Activated CD8-positive, alpha-beta memory T cell treated with anti-CD3 and anti-CD28 coated beads, Interleukin-2, amount 50 U/mL, for 24 hours (primary cell): Measurements from ENCODE around the gene TRAPPC4.
"Not testable (repeated sequence)": the region's sequence is repeated elsewhere in the genome, so short reads cannot be mapped to it uniquely, and the experiment has no call there.

Source experiments
- DNase-seq: peaks from one replicate; pipeline ENCODE4 v3.0.0-alpha.2; 2020; ENCODE audit errors: extremely low read depth

The TRAPPC4 gene

DNA sequence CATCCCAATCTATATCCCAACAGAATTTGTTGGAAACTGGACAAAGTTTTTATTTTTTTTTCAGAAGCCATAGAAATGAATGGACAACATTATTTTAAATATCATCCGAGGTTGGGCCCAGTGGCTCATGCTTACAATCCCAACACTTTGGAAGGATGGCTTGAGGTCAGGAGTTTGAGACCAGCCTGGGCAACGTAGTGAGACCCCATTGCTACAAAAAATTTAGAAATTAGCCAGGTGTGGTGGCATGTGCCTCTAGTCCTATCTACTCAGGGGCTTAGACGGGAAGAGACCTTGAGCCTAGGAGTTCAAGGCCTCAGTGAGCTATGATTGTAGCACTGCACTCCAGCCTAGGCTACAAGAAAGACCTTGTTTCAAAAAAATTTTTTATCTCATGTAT is 16.2 kb downstream of the TRAPPC4 start:
- no peak for DNase-seq

DNA sequence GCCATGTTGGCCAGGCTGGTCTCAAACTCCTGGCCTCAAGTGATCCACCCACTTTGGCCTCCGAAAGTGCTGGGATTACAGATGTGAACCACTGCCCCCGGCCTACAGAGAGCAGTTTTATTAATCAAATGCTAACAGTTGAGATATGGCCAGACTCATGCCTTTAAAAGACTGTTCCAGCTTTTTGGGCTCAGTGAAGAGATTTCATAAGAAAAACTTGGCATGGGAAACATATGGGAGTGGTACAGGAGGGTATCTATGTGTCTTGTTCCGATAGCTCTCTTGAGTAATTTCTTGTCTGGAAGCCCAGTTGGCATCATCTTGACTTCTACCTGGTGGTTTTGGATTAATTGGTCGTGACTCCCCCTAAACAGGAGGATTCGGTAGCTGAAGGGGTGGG is 20.3 kb downstream of the TRAPPC4 start:
- no peak for DNase-seq

DNA sequence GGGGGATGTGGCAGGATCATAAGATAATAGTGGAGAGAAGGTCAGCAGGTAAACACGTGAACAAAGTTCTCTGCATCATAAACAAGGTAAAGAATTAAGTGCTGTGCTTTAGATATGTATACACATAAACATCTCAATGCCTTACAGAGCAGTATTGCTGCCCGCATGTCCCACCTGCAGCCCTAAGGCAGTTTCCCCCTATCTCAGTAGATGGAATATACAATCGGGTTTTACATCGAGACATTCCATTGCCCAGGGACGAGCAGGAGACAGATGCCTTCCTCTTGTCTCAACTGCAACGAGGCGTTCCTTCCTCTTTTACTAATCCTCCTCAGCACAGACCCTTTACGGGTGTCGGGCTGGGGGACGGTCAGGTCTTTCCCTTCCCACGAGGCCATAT is 20.9 kb downstream of the TRAPPC4 start:
- DNase-seq, result not testable (repeated sequence)

DNA sequence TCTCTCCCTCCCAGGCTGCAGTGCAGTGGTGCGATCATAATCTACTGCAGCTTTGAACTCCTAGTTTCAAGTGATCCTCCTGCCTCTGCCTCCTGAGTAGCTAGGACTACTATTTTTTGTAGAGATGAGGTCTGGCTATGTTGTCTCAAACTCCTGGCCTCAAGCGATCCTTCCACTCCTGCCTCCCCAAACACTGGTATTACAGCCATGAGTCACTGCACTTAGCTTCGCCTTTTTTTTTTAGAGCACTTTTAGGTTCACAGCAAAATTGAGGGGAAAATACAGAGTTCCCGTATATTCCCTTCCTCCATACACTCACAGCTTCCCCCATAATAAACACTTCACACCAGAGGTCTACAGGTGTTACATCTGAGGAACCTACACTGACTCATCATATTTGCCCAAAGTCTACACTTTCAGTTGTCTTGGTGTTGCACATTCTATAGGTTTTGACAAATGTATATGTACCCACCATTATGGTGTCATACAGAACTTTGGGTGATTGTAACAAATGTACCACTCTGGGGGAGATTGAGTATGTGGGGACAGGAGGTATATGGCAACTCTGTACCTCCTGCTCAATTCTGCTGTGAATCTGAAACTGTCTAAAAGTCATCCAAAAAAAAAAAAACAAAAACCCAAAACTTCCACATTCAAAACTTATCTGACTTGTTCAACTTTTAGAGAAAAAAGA is 23.4 kb downstream of the TRAPPC4 start:
- no peak for DNase-seq

DNA sequence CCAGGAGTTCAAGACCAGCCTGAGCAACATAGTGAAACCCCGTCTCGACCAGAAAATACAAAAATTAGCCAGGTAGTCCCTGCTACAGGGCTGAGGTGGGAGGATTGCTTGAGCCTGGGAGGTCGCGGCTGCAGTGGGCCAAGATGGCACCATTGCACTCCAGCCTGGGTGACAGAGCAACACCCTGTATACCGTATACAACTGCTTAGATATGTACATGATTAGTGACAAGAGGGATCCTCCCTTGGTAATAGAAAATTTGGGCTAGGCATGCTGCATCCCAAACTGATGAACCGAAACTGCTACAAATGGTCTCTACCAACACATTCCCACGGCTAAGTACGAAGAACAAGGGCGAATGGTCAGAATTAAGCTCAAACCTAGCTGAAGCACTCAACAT is 24.4 kb downstream of the TRAPPC4 start:
- DNase-seq, result no peak

DNA sequence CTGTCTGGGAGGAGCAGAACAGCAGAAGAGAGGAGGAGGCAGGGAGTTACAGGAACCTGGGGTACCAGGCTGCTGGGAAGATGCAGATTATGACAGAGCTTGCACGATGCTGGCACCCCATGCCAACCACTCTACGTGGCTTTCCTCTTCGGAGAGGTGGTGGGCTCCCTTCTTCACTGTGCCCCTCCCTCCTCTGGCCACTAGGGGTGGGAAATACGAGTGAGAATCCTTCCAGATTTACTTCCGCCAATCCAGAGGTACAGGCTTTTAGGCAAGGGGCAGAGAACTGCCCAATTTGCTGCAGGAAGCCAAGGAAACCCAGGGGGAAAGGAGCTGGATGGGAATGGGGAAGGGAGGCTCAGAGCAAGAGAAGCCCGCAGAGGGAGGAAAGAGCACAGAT is 26.1 kb downstream of the TRAPPC4 start:
- DNase-seq, result no peak

DNA sequence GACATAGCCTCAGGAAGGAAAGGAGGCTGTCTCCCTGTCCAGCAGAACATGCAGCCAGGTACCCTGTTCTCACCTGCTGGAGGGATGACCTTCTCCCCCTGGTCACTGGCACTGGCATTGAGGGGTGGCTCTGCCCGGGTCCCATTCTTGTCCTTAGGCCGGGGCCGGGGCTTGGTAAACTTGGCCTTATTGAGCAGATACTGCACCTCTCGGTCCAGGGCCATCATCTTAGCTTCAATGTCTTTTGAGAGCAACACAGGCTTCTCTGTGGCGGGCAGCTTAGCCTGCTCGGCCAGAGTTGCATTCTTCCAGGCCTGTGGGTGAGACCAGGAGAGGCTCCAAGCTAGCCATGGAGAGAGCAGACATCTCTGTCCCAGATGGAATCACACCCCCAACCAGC is 27.9 kb downstream of the TRAPPC4 start:
- DNase-seq, result no peak

DNA sequence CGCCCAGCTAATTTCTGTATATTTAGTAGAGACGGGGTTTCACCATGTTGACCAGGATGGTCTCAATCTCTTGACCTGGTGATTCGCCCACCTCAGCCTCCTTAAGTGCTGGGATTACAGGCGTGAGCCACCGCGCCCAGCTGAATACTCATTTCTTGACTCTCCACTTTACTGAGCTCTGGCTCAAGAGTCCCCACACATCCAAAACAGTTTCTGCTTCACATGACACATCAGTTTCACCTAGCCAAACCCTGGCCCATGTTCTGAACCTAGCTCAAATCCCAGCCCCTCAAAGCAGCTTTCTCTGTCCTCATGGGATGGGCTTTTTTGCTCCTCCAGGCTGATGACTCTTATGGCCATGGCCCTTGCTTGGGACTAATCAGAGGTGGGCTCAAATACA is 28.6 kb downstream of the TRAPPC4 start:
- no peak for DNase-seq

DNA sequence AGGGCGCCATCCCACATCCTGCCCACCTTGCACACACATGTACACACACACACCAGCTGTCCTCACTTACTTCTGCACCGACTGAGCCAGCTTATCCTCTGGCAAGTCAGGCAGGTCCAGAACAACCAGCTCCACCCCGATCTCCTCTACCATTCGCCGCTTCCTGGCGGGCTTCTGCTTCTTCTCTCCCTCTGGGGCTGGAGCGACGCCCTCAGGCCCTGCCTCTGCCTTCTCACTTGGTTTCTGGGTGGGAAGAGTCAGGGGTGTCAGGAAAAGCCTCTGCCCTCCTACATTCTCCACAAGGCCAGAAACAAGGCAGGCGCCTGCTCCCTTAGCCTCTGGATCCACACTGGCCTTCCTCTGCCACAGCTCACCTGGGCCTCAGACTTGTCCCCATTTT is 30.1 kb downstream of the TRAPPC4 start:
- DNase-seq, result no peak

DNA sequence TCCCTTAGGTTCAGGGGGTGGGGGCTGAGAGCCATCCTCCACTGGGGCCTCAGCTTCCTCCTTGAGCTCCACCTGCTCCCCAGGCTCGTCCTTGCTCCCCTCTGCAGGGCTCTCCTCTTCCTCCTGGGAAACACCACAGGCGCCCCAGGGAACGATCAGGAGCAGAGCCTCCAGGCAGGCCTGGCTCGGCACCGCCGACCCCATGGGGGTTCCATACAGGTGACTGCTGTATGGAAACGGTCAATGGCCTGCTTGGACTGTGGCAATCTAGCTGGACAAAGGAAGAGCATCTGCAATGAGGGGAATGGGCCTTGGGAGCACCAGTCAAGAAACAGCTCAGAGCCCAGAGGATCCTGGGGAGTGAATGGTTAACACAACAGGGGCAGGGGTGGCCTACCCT is 30.5 kb downstream of the TRAPPC4 start:
- DNase-seq, result no peak

DNA sequence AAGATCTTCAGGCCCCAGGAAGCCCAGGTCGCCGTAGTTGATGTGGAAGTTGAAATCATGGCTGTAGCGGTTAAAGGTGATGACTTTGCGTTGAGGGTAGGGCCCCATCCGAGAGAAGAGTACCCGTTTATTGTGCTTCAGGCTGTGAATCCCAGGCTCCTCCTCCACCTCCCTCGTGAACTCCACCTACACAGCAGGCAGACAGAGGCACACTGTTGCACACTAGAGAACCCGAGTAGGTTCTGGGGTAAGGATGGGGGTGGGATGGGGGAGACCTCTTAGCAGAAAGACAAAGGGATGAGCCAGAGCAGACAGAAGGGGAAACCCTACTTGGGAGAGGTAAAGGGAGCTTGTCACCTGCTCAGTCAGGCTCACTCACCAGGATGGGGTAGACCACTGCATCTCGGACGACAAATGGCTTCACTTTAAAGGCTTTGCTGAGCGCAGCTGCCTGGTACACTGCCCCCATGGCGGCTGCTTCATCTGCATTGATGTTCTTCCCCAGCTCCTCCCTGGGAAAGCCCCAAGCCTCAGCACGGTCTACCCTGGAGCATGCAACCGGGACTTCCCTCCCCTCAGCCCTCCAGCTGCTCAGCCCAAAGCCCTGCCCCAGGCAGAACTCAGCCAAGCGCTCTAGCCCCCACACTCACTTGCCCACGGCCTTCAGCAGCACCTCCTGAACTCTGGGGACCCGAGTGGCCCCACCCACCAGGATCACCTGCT is 33.0 kb downstream of the TRAPPC4 start:
- DNase-seq, result no peak

DNA sequence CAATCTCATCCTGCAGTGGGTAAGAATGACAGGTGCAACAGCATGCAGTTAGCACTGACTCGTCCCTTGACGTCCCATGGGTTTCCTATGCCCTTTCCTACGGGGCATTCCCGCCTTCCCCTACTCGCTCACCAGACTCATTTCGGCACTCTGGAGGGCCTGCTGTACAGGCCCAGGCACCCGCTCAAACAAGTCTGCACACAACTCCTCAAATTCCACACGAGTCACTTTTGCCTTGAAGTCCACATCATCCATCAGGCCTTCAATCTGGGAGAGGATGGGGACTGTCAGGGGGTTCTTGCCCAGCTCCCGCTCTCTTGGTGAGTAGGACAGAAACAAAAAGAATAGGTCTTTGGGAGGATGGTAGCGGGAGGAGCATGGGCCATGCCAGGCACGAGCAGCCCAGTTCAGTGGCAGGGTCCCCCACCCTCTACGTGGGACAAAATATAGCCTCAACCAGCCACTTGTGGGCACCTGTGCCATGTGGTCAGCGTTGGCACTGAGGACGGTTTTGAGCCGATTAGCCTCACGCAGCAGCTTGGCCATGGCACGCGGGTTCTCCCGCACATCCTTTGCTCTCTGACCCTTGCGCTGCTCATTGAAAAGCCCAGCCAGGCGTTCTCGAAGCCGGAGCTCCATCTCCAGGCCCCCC is 33.7 kb downstream of the TRAPPC4 start:
- no peak for DNase-seq

DNA sequence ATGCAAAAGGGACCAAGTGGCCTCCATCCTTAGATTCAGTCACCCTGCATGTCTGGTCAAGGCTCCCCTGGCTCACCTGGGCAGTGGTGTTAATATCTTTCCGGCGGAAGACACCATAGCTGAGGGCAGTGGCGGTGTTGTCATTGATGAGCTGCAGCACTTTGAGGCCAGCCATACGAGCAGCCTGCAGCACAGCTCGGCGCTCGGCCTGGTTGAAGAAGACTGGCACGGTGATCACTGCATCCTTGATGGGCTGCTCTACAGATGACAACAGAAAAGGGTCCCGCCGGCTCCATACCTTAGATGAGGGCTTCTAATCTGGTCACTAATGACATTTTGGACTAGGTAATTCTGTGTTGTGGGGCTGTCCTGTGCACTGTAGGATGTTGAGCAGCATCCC is 35.9 kb downstream of the TRAPPC4 start:
- no peak for DNase-seq

DNA sequence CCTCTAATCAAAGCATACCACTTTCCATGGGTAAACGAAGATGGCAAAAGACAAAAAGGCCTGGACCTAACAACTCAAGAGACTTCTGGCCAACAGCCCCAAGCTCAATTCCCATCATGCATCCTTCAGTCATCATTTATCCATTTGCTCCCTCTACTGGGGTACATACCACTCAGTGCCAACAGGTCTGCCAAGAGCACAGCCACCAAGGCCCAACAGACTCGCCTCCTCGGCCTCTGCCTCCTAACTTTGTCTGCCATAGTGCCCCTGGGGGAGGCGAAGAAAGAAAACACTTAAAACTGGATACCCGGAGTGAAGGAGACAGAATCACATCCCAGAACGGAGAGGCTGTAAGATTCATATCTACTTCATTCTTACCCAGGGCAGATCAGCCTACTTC is 37.3 kb downstream of the TRAPPC4 start:
- no peak for DNase-seq

DNA sequence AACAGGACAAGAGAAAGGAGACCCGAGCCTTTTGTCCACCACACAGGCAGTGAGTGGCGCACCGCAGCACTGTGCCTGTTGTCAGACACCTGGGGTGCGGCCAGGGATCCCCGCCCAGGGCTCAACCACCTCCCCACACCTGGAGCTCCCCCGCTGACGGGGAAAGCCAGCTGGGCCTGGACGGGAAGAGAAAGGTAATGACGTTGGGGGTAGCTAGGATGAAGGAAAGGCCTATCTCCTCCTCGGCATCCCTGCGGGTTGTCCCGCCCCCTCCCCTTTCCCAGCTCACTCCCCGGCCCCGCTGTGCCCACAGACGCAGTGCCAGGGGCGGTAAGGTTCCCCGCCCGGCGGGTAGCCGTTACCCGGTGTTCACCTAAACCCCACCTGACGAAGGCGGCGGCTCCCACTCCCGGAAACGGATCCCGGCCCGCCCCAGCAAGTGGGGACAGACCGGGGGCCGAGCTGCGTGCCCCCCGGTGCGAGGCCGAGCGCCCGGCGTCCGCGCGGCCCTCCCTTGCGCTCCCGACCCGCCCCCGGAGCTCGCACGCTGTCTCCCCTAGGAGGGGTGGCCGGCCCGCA is 37.9 kb downstream of the TRAPPC4 start:
- DNase-seq, result no peak

DNA sequence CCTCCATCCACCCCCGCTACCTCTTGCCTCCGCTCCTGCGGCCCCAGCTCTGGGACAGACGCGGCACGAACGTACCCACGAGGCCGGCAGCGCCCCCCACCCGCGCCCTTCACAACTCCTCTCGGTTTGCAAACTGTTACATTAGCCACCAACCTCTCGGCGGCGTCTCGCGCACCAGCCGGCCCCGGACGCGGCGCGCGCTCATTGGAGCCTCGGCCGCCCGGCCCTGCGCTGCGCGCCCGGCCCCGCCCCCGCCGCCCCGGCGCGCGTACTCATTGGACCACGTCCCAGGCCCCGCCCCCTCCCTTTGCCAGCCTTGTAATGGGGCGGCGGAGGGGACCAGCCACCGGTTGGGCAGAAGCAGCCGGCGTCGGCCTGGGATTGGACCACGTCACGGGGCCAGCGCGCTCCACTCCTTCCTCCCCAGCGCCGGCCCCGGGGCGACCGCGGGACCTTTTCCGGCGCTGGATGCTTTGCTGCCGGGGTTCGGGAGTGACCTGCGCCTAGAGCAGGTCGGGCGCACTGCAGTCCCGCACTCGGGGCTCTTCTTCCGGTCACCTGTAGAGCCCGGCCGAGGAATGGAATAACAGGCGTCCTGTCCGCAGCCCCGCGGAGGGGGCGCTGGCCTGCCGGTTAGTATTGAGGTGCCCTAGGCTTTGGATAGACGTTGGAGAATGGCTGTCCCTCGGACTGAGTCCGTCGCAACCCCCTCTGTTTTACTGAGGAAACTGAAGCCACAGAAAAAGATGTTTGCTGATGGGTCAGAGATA is 38.6 kb downstream of the TRAPPC4 start, which contains the start of gene HYOU1:
Gene HYOU1 (minus strand): TSS at position 206 of the 770 bp plus-strand sequence. CDS start 1,045 bp downstream, outside the sequence.
- DNase-seq, result peak; percentile 91

DNA sequence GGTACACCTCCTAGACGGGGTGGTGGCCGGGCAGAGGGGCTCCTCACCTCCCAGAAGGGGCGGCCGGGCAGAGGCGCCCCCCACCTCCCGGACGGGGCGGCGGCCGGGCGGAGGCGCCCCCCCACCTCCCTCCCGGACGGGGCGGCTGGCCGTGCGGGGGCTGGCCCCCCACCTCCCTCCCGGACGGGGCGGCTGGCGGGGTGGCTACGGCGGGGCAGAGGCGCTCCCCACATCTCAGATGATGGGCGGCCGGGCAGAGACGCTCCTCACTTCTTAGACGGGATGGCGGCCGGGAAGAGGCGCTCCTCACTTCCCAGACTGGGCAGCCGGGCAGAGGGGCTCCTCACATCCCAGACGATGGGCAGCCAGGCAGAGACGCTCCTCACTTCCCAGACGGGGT is 40.6 kb downstream of the TRAPPC4 start:
- not testable (repeated sequence) for DNase-seq

DNA sequence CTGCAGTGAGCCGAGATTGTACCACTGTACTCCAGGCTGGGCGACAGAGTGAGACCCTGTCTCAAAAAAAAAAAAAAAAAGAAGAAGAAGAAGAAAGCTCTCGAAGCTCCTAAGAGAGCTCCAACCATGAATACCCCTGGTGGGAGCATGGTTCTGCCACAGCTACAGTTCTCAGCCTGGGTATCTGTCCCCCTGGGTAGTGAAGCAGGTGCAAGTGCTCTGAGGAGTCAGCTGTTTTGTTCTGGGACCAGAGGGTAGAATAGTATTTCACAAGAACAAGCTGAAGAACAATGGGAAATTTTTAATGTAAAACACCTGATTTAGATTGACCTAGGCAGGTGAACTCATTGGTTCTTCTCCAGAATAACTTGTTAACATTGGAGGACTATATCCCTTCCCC is 42.7 kb downstream of the TRAPPC4 start:
- no peak for DNase-seq

DNA sequence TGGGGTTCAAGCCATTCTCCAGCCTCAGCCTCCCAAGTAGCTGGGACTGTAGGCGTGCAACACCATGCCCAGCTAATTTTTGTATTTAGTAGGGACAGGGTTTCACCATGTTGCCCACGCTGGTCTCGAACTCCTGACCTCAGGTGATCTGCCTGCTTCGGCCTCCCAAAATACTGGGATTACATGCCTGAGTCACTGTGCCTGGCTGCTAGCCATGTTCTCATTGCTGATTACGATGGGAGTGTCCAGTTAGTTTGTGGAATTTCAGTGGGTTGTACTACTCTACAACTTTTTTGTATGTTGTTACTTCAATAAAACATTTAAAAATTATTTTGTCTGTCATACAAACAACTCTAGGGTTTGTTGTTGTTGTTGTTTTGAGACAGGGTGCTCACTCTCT is 44.2 kb downstream of the TRAPPC4 start:
- no peak for DNase-seq

DNA sequence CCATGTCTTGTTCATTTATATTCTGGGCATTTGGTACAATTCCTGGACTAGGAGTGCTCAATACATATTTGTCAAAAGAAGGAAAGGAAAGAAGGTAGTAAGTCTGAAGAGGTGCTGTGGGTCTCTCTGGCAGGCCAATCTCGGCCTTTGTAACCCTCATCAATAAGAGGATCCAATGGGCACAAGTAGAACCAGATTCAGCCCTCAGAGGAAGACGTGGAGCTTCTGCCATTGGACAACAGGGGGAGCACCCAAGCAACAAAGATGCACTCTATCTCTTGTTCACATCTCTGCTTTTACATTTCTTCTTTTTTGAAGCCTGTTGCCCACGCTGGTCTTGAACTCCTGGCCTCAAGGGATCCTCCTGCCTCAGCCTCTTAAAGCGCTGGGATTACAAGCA is 46.8 kb downstream of the TRAPPC4 start:
- peak; percentile 13 for DNase-seq

DNA sequence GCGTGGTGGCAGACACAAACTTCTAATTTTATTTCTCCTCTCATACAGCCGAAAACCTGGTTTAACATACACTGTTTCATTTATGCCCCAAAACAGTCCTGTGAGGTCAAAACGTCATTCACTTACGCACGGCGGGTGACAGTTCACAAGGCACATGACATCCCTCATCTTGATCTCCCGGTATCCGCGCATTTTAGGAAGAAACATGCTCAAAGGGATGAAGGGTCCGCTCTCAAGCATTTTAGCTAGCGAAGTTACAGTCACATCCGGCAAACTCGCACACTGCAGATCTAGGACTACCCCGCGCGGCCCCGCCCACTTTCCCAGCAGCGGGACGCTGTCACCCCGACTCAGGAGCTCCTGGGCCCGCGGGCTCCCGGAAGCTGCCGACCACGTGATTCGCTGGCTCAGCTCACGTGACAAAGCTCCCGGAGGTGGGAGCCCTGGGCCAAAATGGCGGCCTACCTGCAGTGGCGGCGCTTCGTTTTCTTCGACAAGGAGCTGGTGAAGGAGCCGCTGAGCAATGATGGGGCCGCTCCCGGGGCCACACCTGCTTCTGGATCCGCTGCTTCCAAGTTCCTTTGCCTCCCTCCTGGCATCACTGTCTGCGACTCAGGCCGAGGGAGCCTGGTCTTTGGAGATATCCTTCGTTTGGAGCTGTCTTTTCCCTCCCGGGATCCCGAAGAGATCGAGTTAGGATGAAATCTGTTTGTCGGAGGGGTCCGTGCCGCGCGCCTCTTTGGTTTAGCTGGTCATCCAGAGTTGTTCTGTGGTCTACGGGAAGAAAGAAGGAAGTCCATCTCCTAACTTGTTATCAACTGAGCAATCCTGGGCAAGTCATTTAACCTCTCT is 49.0 kb downstream of the TRAPPC4 start, which contains the start of gene VPS11:
Gene VPS11 (plus strand): TSS at position 448 of the 852 bp plus-strand sequence. CDS start 6 bp downstream, at position 454.
- peak; percentile 93 for DNase-seq
